ENCODE results near the gene GRK1. TPM values are rescaled to one million over a fixed set of nuclear protein-coding genes. Genes with fewer than 3 reads are reported as not detected.

Gene GRK1
- total and polyA plus RNA-seq, 2 of the 4 experiments (the other 2 are of a cell fraction), result not detected

DNA sequence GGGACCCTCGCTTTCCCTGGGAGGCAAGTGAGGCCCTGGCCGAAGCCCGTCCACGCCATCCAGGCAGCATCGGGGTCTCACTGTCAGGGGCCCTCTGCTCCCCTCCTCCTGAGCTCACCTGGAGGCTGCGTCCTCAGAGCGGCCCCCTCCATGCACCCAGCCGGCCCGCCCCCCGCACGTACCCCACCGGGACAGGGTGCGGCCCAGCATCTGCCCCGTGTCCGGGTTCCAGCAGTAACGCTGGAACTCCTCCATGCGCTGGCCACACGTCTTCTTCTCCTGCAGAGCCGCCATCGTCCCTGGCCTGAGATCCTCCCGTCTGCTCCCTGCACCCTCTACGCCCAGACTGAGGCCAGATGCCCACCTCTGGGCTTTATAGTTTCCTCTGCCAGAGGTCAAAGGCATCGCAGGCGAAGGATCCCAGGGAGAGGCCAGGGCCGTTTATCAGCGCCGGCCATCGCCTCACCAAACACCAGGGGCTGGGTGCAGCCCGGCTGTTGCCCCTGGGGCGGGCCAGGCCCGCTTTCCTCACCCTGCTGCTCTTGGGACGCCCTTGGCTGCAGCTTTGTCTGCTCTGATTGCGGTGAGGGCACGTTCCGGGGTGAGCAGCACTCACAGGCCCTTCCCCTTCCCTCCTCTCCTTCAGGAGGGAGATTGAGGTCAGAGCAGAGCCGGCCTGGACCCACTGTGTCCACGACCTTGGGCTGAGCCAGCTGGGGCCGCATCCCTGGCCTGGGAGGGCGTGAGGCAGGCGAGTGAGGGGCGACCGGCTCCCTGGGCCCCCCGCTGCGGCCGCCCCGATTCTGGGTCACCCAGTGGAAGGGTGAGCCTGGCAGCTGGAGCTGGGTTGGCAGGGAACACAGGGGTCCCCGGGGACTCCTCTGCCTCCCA, 8.9 kb upstream of the GRK1 start, which contains the start of gene ATP4B:
TSS of gene ATP4B (minus strand) at position 348 of the 891 bp plus-strand sequence. CDS start at position 294, 54 bp downstream.
- Histone ChIP-seq H4K8ac (ENCODE audit: low read depth in 2 of 2, low read length in 2 of 2) (no peak within 1 kb of the TSS), H2BK15ac (ENCODE audit: low read depth, low read length) (no peak within 1 kb of the TSS), H3K23ac (ENCODE audit: low read depth, low read length) (no peak within 1 kb of the TSS), H3K9me3 (ENCODE audit: control insufficient read depth, insufficient read depth, low read length) (peaks cover 3% of the 10 kb centered on the region), H4K5ac (ENCODE audit: low read depth, low read length) (no peak within 1 kb of the TSS), H3K4me1 (ENCODE audit: control insufficient read depth, insufficient read depth, low read length) (no peaks in the 10 kb centered on the region), H3K4ac (ENCODE audit: low read depth, low read length) (no peak within 1 kb of the TSS), H4K91ac (ENCODE audit: insufficient read depth, low read depth, low read length) (no peak within 1 kb of the TSS), H3K79me1 (ENCODE audit: low read depth in 1 of 2, low read length in 2 of 2) (no peaks in the 10 kb centered on the region), H2AK9ac (replicated peaks; ENCODE audit: low read depth, low read length, poor library complexity) (no peak within 1 kb of the TSS), H3K18ac (ENCODE audit: low read depth, low read length) (no peak within 1 kb of the TSS), H3K9ac (ENCODE audit: low read depth, low read length) (no peak within 1 kb of the TSS), H2BK20ac (ENCODE audit: low read depth, low read length) (no peak within 1 kb of the TSS), H2AFZ (replicated peaks; ENCODE audit: low read length, poor library complexity) (no peak within 1 kb of the TSS), H3K9me1 (ENCODE audit: insufficient read depth, low read length) (no peaks in the 10 kb centered on the region), H2BK5ac (ENCODE audit: low read depth, low read length, poor library complexity, severe bottlenecking) (no peak within 1 kb of the TSS), H3K14ac (replicated peaks; ENCODE audit: low read depth, low read length) (no peak within 1 kb of the TSS), H3K27me3 (ENCODE audit: control insufficient read depth, insufficient read depth, low read length) (peaks cover 3% of the 10 kb centered on the region; the same call in 1 of the 2 replicates), H3K36me3 (ENCODE audit: control insufficient read depth, insufficient read depth, low read length) (no peaks in the 10 kb centered on the region), H3K4me2 (ENCODE audit: low read depth, low read length) (no peak within 1 kb of the TSS), H2AK5ac (ENCODE audit: low read depth, low read length) (no peak within 1 kb of the TSS), H2BK120ac (ENCODE audit: low read depth, low read length) (no peak within 1 kb of the TSS), H3K4me3 (ENCODE audit: insufficient read depth, low read depth, low read length) (no peak within 1 kb of the TSS), H3K56ac (ENCODE audit: extremely low read depth, insufficient read depth, low read length) (no peak within 1 kb of the TSS), H4K20me1 (ENCODE audit: insufficient read depth, low read length) (no peaks in the 10 kb centered on the region), H3K27ac (ENCODE audit: insufficient read depth, low read length) (no peak within 1 kb of the TSS)
- DNase-seq, result no peak
- TF ChIP-seq, protein P1, sequence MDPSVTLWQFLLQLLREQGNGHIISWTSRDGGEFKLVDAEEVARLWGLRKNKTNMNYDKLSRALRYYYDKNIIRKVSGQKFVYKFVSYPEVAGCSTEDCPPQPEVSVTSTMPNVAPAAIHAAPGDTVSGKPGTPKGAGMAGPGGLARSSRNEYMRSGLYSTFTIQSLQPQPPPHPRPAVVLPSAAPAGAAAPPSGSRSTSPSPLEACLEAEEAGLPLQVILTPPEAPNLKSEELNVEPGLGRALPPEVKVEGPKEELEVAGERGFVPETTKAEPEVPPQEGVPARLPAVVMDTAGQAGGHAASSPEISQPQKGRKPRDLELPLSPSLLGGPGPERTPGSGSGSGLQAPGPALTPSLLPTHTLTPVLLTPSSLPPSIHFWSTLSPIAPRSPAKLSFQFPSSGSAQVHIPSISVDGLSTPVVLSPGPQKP (IDR thresholded peaks at IDR 0.05; ENCODE audit: borderline replicate concordance, low read depth, low read length), result no peak
- TF ChIP-seq RFX5 (IDR thresholded peaks at IDR 0.05; ENCODE audit: low read depth, low read length) (no peak), CHD1 (IDR thresholded peaks at IDR 0.05; ENCODE audit: low read depth, low read length) (no peak), NFE2L2 (IDR thresholded peaks at IDR 0.05; ENCODE audit: low read depth, low read length) (no peak), MXI1 (IDR thresholded peaks at IDR 0.05; ENCODE audit: borderline replicate concordance, low read depth, low read length) (no peak), BHLHE40 (IDR thresholded peaks at IDR 0.05; ENCODE audit: low read depth, low read length) (no peak), FOS (IDR thresholded peaks at IDR 0.05; ENCODE audit: low read depth, low read length) (no peak), RAD21 (IDR thresholded peaks at IDR 0.05; ENCODE audit: low read length) (no peak)
- TF ChIP-seq, protein P2, sequence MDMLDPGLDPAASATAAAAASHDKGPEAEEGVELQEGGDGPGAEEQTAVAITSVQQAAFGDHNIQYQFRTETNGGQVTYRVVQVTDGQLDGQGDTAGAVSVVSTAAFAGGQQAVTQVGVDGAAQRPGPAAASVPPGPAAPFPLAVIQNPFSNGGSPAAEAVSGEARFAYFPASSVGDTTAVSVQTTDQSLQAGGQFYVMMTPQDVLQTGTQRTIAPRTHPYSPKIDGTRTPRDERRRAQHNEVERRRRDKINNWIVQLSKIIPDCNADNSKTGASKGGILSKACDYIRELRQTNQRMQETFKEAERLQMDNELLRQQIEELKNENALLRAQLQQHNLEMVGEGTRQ (IDR thresholded peaks at IDR 0.05; ENCODE audit: low read depth, low read length), result no peak
- ATAC-seq (ENCODE audit: low read depth), result no peak
- CTCF ChIA-PET, result no interaction called here
- intact Hi-C loops (cut with micrococcal nuclease) (no loop called here), dilution Hi-C loops (cut with HindIII; ENCODE audit: low sequenced_read_pairs, unreplicated experiment) (no loop called here), in situ Hi-C loops (cut with MboI; ENCODE audit: low sequenced_read_pairs) (no loop called here)
- POLR2A ChIA-PET (ENCODE audit: unreplicated experiment), result no interaction called here
- BruUV-seq (replicated peaks), result no TSS peak
- WGBS, 2 experiments (ENCODE audit: extremely low coverage in 2 of 2, insufficient read length in 1 of 2), result 86% methylated on average over 24 of the region's 47 CpGs; no CpG with 5 or more reads in 1 of the 2 experiments

Measured in IMR-90 (cell line).